ENCODE data around the gene TACC2. TPM values are rescaled to one million over a fixed set of nuclear protein-coding genes. Genes with fewer than 3 reads are reported as not detected.

TACC2 gene
- total RNA-seq (2022; extraction: Qiagen RNA extraction): 81.1 to 93.4 TPM (median 86.7 TPM) in 5 replicates

GRCh38 chr10:121988361-121989324 lies at the start of gene TACC2:
Gene TACC2 (plus strand): TSS chr10:121989163. CDS start chr10:122021982, 32,819 bp downstream.

GRCh38 chr10:121974535-121975294 lies 14.2 kb upstream of the TACC2 start, which contains the start of gene NSMCE4A:
Gene NSMCE4A (minus strand): TSS chr10:121975217. CDS start chr10:121975165, 52 bp downstream.

GRCh38 chr10:122271076-122271475 lies 282.1 kb downstream of the TACC2 start, which contains the start of gene BTBD16:
Gene BTBD16 (plus strand): TSS chr10:122271296. CDS start chr10:122275082, 3,786 bp downstream.

Other genes with a start within 250 kb of the TACC2 start
- gene ATE1, start 61.1 kb upstream of the TACC2 start, total RNA-seq (2022; extraction: Qiagen RNA extraction): 15.0 to 21.5 TPM (median 20.1 TPM) in 5 replicates
- 57.1 to 64.6 TPM (median 59.6 TPM) in 5 replicates for gene NSMCE4A, start 13.9 kb upstream of the TACC2 start, total RNA-seq (2022; extraction: Qiagen RNA extraction)